NOMO-1 treated with dmso at 0.1 percent for 144 hours (cell line): Measurements from ENCODE around the gene IL11.
"Not testable (repeated sequence)": the region's sequence is repeated elsewhere in the genome, so short reads cannot be mapped to it uniquely, and the experiment has no call there.

ENCODE experiments used
- DNase-seq: peaks from one replicate; lab custom pipeline; 2025; ENCODE audit not compliant: unreplicated experiment; lab: John Stamatoyannopoulos, UW

Gene IL11

GRCh38 chr19:55370305-55370988, at the start of gene IL11:
Gene IL11 (minus strand): TSS chr19:55370463. CDS start chr19:55370310, 153 bp downstream.
- DNase-seq = no peak

GRCh38 chr19:55419624-55420236, 49.5 kb upstream of the IL11 start:
- no peak for DNase-seq

DNA sequence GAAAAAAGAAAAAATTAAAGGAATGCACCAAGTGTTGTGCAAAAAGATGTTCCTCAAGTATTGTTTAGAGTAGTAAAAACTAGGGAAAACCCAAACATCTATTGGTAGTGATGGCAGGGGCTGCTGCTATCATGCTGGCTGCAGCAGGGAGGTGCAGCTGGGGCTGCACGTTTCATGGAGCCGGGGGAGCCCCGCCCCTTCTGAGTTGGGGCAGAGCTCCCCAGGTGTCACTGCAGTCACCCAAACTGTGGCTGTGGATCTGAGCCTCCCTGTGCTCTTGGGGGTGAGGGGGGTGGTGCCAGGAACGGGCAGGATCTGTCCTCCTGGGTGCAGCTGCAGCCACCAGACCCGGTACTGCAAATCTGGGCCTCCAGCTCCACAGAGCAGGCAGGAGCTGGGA, 48.8 kb upstream of the IL11 start:
- no peak for DNase-seq

- no peak for DNase-seq
Observed at GRCh38 chr19:55418185-55418584, 47.9 kb upstream of the IL11 start.

DNA sequence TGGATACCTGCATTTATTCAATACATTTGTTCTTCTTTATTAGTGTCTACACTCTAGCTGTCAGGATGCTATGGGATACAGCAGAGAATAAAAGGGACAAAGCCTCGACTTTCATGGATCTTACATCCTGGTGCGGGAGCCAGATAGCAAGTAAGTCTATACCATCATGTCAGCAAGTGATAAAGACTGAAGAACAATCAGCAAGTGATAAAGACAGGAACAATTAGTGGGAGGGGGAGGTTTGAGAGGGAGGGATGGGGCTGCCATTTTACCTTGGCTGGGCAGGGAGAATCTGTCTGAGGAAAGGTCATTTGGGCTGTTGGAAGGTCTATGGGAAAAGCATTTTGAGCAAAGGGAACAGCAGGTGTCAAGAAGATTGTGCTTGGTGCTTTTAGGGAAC, 39.9 kb upstream of the IL11 start:
- no peak for DNase-seq

DNA sequence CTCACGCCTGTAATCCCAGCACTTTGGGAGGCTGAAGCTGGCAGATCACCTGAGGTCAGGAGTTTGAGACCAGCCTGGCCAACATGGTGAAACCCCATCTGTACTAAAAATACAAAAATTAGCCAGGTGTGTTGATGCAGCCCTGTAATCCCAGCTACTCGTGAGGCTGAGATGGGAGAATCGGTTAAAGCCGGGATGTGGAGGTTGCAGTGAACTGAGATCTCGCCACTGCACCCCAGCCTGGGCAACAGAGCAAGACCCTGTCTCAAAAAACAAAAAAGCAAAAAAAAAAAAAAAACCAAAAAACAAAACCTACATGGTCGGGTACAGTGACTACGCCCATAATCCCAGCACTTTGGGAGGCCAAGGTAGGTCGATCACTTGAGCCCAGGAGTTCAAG, 38.9 kb upstream of the IL11 start:
- DNase-seq = not testable (repeated sequence)

DNA sequence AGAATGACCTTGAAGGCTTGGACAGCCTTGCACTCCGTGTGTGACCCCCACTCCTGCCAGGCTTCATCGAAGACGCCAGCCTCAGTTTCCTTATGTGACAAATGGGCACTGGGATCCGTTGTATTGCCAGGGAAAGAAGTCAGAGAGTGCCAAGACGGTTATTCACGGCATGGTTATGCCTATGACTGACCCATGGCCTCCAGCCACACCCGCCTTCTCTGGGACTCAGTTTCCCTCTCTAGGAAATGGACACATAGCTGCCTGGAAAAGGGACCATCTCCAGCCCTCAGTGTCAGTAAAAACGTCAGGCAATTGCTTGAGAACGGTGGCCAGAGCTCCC, 38.2 kb upstream of the IL11 start:
- DNase-seq = no peak

- peak; percentile 99 for DNase-seq
Observed at GRCh38 chr19:55407800-55408532, 37.7 kb upstream of the IL11 start.

- not testable (repeated sequence) for DNase-seq
Observed at GRCh38 chr19:55407550-55407799, 37.2 kb upstream of the IL11 start, which contains the start of gene UBE2S. Gene UBE2S (minus strand): TSS chr19:55407788. CDS start chr19:55407589, 199 bp downstream.

DNA sequence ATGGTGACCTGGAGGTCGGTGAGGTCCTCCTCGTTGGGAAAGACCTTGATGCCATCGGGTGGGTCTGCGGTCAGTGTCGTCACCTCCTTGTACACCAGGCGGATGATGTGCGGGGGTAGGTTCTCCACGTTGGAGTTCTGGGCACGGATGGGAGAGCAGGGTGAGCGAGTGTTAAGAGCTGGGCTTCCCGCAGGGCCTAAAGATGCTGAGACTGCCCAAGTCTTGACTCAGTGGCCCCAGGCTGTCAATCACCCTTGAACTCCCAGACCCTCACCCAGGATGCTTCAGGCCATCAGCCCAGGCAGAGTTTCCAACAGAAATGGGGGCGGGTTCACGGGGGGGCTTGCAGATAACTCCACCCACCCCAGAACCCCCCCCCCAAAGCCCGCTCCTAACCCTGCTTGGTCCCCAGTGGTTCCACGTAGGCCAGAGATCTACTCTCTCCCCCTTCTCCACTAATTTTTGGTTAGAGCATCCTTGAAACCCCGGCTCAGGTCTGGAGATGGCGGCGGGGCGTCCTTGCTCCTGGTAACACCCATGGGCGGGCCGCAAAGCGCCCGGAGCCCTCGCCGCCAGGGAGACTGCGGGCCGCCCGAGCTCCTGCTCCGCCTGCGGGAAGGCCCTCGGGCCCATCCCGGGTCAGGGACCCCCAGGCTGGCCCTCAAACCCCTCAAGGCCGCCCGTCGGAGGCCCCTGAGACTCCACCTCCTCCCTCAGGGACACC, 36.7 kb upstream of the IL11 start:
- DNase-seq = no peak

- DNase-seq = no peak
Observed at GRCh38 chr19:55406091-55406825, 36.0 kb upstream of the IL11 start.

GRCh38 chr19:55405638-55406037, 35.4 kb upstream of the IL11 start:
- no peak for DNase-seq

DNA sequence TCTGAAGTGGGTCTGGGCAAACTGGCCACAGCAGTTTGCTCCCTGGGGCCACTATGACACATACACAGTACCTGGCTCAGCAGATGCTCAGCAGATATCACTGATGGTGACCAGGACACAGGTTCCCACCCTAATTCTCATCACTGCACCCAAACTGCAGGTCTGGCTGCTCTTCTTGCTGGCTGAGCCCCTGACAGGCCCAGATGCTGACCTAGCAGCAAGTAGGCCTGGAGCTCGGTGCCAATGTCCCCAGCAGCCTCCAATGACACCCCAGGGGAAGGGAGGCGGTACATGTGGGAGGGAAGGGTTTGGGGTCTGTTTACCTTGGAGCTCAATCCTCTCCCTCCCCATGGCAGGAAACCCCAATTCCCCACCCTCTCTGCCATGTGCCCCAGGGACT, 32.2 kb upstream of the IL11 start:
- no peak for DNase-seq

DNA sequence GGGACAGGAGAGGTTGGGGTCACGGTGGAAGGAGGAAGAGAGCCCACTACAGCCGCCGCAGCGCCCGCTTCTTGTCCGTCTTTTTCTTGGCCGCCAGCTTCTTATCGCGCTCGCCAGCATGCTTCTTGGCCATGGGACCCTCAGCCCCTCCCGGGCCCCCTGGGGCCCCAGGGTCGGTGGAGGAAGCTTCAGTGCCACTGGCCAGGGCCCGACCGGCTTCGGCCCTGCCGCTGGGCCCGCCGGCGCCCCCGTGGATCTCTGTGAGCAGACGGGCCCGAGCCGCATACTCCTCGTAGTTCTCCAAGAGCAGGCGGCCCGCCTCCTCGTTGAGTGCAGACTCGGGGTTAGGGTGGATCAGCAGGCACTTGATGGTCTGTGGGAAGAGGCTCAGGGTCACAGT, 31.1 kb upstream of the IL11 start:
- DNase-seq = not testable (repeated sequence)

DNA sequence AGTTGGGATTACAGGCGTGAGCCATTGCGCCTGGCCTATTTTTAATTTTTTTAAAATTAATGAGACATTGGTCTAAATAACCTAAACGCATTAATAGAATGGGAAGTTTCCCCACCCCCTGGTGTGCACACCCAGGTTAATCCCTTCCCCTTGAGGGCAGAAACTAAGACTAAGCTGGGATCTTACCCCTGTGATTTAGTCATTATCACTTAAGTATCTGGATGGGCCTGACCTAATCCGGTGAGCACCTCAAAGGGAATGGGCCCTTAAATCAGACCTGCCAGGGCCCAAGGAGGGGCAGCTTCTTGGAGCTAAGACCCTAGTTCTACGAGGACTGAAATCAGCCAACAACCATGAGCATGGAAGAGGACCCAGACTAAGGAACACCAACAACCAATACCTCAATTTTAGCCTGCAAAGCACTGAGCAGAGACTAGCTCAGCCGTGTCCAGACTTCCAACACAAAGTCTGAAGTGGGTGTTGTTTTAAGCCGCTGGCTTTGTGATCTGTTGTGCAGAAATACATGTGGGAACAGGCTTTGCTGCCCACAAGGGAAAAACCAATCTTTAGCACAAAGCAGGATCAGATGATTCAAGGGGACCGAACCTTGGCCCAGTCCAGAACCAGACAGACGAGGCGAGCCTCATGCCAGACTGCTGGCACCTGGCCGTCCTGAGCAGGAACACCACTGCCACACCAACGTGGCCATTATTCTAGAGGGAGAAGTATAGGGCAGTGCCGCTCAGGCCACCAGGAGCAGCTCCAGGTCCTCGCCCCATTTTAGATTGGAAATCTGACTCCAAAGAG, 30.2 kb upstream of the IL11 start:
- DNase-seq = no peak

GRCh38 chr19:55398200-55398925, 28.1 kb upstream of the IL11 start:
- DNase-seq = peak; percentile 44

DNA sequence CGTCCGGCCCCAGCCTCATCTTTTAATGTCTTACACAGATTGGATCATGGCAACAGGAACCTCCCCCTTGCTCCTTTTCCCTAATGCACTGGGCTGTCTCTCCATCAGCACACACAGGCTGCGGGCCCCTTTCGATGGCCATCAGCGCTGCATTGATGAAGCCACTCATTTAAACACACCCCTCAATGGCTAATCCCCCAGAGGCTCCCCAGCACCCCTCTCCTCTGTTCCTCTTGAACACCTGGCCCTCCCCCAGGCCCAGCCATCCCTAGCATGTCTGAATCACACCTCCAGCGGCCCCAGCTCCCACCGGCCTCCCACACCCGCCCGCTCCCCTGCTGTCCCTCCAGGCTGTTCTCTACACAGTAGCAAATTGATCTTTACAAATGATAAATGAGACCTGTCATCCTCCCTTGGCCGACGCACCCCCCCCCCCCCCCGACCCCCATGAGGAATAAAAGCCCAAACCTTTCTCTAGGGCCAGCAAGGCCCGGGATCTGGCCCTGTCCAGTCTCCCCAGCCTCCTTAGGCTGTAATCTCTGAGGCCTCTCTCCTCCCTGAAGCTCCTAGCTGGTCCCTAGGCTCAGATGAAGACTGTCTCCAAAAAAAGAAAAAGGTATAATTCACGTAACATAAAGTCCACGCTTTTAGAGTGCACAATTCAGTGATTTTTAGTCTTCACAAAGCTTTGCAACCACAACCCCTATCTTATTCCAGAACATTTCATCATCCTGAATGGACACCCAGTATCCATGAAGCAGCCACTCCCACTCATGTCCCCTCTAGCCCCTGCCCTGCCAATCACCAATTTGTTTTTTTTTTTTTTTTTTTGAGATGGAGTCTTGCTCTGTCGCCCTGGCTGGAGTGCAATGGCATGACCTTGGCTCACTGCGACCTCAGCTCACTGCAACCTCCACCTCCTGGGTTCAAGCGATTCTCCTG, 22.8 kb upstream of the IL11 start:
- no peak for DNase-seq
